Measurements from ENCODE around the gene LCN15.

The LCN15 gene

DNA sequence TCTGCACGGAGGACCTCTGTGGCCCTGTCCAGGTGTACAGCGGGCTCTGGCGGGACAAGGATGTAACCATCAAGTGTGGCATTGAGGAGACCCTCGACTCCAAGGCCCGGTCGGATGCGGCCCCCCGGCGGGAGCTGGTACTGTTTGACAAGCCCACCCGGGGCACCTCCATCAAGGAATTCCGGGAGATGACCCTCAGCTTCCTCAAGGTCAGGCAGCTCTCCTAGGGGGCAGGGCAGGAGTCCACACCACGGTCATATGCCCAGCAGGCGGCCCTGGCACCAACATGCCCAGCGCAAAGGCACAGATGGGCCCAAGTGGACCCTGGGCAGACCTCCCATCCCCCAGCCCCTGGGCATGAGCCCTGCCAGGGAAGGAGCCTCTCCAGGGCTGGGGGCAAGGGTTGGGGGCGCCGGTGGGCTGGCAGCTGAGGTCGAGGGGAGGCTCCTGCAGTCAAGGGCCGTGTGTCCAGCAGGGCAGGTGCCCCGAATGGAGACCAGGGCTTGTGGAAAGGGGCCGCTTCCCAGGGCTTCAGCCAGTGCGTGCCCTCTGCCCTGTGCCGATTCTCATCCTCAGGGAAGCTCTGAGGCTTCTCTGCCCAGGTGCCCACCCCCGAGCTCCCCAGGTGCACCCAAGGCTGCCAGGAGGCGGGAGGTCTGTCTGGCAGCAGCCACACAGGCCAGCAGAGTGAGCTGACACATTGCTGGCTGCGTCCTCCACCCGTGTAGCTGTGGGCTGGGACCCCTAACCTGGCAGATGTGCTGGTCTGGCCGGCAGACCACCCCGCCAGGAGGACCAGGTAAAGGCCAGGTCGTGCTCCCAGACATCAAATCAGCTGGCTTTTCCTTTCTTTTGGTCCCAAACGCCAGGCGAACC, 42.0 kb downstream of the LCN15 start:
- H3K4me1 ChIP-seq (ENCODE audit: control insufficient read depth in 1 of 2, insufficient read depth in 2 of 2, low read length in 2 of 2): peaks cover 13 to 41% of the 10 kb centered on the region in 2 donors

DNA sequence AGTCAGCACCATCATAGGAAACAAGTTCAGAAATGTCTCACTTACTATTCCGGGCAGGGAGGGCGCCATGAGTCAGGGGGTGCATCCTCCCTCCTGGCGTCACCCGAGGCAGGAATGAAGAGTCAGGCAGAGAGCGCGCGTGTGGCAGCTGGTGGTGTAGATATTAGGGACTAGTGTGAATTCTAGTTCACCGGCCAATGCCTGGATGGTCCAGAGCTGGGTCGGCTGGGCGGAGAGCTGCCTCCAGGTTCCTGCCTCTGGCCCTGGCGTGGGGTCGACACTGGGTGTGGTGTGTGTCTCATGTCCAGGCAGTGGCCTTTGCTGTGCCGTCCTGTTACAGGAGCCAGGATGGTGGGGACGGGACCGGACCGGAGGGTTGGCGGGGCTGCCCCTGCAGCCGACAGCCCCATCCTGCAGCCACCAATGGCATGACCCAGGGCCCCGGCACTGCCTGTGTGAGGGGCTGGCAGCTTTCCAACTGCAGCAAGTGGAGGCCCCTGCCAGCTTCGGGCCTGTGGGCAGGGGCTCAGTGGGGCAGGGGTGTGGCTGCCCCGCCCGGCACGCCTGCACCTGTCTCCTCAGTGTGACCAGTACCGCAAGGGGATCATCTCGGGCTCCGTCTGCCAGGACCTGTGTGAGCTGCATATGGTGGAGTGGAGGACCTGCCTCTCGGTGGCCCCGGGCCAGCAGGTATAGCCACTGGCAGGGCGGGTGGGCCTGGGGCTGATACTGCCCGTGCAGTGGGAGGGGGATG, 42.8 kb downstream of the LCN15 start:
- Histone ChIP-seq H3K36me3 (ENCODE audit: control insufficient read depth in 1 of 2, insufficient read depth in 2 of 2, low read length in 2 of 2) (peaks cover 20 to 49% of the 10 kb centered on the region in 2 donors), H3K4me1 (ENCODE audit: control insufficient read depth in 1 of 2, insufficient read depth in 2 of 2, low read length in 2 of 2) (peaks cover 9 to 34% of the 10 kb centered on the region in 2 donors), H3K27me3 (ENCODE audit: low read depth, low read length) (no peaks in the 10 kb centered on the region), H3K27ac (ENCODE audit: low read length) (no peak overlapping the region), H3K9me3 (ENCODE audit: control insufficient read depth in 1 of 2, low read length in 2 of 2) (no peaks in the 10 kb centered on the region), H3K4me3 (ENCODE audit: low read depth in 1 of 2, low read length in 2 of 2) (no peak overlapping the region)

More for the DNA sequence above, 42.0 kb downstream of the LCN15 start:
- Histone ChIP-seq H3K36me3 (ENCODE audit: control insufficient read depth in 1 of 2, insufficient read depth in 2 of 2, low read length in 2 of 2) (peaks cover 23 to 49% of the 10 kb centered on the region in 2 donors), H3K4me3 (ENCODE audit: low read depth in 1 of 2, low read length in 2 of 2) (no peak overlapping the region), H3K27me3 (ENCODE audit: low read depth, low read length) (no peaks in the 10 kb centered on the region), H3K9me3 (ENCODE audit: control insufficient read depth in 1 of 2, low read length in 2 of 2) (no peaks in the 10 kb centered on the region), H3K27ac (ENCODE audit: low read length) (no peak overlapping the region)

- Histone ChIP-seq H3K27ac (ENCODE audit: low read length) (peak overlapping the region; percentile 31), H3K27me3 (ENCODE audit: low read depth, low read length) (no peaks in the 10 kb centered on the region), H3K36me3 (ENCODE audit: control insufficient read depth in 1 of 2, insufficient read depth in 2 of 2, low read length in 2 of 2) (peaks cover 14 to 45% of the 10 kb centered on the region in 2 donors), H3K9me3 (ENCODE audit: control insufficient read depth in 1 of 2, low read length in 2 of 2) (no peaks in the 10 kb centered on the region), H3K4me3 (ENCODE audit: low read depth in 1 of 2, low read length in 2 of 2) (no peak overlapping the region), H3K4me1 (ENCODE audit: control insufficient read depth in 1 of 2, insufficient read depth in 2 of 2, low read length in 2 of 2) (peaks cover 3 to 28% of the 10 kb centered on the region in 2 donors)
Observed at GRCh38 chr9:136720898-136721338, 43.4 kb downstream of the LCN15 start.

DNA sequence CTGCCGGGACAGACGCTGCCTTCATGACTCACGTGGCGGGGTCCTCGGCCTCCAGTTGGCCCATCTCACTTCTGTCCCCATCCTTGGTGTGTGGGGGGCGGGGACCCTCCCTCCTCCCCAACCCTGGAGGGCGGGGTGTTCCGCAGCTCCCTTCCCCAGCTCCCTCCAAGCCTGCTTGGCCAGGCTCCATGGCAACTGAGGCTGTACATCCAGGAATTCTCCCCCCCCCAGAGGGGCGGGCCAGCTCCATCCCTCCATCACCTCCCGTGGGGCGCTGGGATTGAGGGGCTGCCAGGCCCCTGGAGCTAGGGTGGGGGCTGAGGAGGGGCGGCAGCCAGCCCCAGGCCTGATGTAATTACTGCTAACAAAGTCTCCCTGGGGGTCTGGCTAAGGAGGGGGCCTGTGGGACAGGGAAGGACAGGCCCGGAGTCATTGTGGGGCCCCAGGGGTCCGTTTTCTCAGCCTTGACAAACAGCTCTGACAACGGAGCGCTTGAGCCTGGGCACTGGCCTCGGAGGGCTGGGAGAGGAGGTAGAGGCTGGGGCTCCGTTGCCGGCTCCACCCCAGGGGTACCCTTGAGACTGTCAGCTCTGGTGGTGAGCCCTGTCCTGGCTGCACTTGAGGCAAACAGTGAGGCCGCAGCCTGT, 43.9 kb downstream of the LCN15 start:
- no peak overlapping the region for H3K4me3 ChIP-seq (ENCODE audit: low read depth in 1 of 2, low read length in 2 of 2)
- peaks cover 0 to 23% of the 10 kb centered on the region in 2 donors for H3K4me1 ChIP-seq (ENCODE audit: control insufficient read depth in 1 of 2, insufficient read depth in 2 of 2, low read length in 2 of 2)
- peak overlapping the region; percentile 31 for H3K27ac ChIP-seq (ENCODE audit: low read length)
- no peaks in the 10 kb centered on the region for H3K9me3 ChIP-seq (ENCODE audit: control insufficient read depth in 1 of 2, low read length in 2 of 2)
- H3K27me3 ChIP-seq (ENCODE audit: low read depth, low read length): no peaks in the 10 kb centered on the region
- H3K36me3 ChIP-seq (ENCODE audit: control insufficient read depth in 1 of 2, insufficient read depth in 2 of 2, low read length in 2 of 2): peaks cover 11 to 39% of the 10 kb centered on the region in 2 donors

DNA sequence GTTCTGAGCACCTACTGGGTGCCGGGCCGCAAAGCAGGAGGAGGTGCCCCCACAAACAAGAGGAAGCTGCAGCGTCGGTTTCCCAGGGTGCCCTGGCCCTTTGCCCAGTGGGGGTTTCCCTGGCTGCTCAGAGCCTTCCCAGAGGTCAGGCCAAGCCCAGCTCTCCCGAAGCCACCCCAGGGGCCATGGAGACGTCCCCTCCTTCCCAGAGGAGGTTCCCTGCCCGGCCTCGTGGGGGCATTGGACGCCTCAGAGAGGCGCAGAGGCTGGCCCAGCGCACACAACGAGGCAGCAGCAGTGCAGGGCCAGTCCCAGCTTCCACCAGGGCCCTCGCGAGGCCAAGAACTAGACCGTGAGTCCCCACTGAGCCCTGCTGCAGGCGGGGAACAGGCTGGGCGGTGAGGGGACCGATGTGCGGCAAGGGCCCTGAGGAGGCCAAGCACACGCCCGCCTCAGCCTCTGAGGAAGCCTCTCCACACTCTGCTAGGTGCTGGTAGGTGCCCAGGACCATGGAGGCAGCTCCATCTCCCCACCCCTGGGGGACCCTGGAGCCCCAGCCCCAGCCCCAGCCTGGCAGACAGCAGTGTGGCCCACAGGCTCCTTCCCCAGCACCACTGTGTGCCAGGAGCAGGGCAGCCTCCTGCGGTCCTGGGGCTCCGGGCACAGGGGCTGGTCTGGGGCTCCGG, 45.0 kb downstream of the LCN15 start:
- Histone ChIP-seq H3K9me3 (ENCODE audit: control insufficient read depth in 1 of 2, low read length in 2 of 2) (no peaks in the 10 kb centered on the region), H3K4me3 (ENCODE audit: low read depth in 1 of 2, low read length in 2 of 2) (no peak overlapping the region), H3K4me1 (ENCODE audit: control insufficient read depth in 1 of 2, insufficient read depth in 2 of 2, low read length in 2 of 2) (peaks cover 0 to 20% of the 10 kb centered on the region in 2 donors), H3K36me3 (ENCODE audit: control insufficient read depth in 1 of 2, insufficient read depth in 2 of 2, low read length in 2 of 2) (peaks cover 10 to 33% of the 10 kb centered on the region in 2 donors), H3K27ac (ENCODE audit: low read length) (no peak overlapping the region), H3K27me3 (ENCODE audit: low read depth, low read length) (no peaks in the 10 kb centered on the region)

GRCh38 chr9:136718345-136719194, 45.7 kb downstream of the LCN15 start:
- no peak overlapping the region for H3K27ac ChIP-seq (ENCODE audit: low read length)
- H3K4me1 ChIP-seq (ENCODE audit: control insufficient read depth in 1 of 2, insufficient read depth in 2 of 2, low read length in 2 of 2): peaks cover 0 to 20% of the 10 kb centered on the region in 2 donors

DNA sequence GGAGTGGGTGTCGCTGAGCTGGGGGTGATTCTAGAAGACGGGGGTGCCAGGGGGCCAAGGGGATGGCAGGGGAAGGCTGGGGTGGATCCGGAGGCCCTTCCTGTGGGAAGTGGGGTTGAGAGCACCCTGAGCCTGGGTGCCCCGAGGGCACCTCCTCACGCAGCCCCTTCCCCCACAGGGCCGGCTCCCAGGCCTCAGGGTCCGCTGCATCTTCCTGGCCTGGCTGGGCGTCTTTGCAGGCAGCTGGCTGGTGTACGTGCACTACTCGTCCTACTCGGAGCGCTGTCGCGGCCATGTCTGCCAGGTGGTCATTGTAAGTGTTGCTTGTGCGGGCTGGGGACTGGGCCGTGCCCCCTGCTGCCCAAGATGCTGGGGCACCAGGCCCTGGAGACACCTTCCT, 46.9 kb downstream of the LCN15 start:
- Histone ChIP-seq H3K27me3 (ENCODE audit: low read depth, low read length) (peaks cover 13% of the 10 kb centered on the region), H3K4me1 (ENCODE audit: control insufficient read depth in 1 of 2, insufficient read depth in 2 of 2, low read length in 2 of 2) (peaks cover 0 to 31% of the 10 kb centered on the region in 2 donors), H3K36me3 (ENCODE audit: control insufficient read depth in 1 of 2, insufficient read depth in 2 of 2, low read length in 2 of 2) (peaks cover 0 to 14% of the 10 kb centered on the region in 2 donors), H3K4me3 (ENCODE audit: low read depth in 1 of 2, low read length in 2 of 2) (no peak overlapping the region), H3K9me3 (ENCODE audit: control insufficient read depth in 1 of 2, low read length in 2 of 2) (no peaks in the 10 kb centered on the region), H3K27ac (ENCODE audit: low read length) (no peak overlapping the region)

More at GRCh38 chr9:136718345-136719194, 45.7 kb downstream of the LCN15 start:
- H3K9me3 ChIP-seq (ENCODE audit: control insufficient read depth in 1 of 2, low read length in 2 of 2): no peaks in the 10 kb centered on the region
- H3K27me3 ChIP-seq (ENCODE audit: low read depth, low read length): peaks cover 5% of the 10 kb centered on the region
- peaks cover 2 to 25% of the 10 kb centered on the region in 2 donors for H3K36me3 ChIP-seq (ENCODE audit: control insufficient read depth in 1 of 2, insufficient read depth in 2 of 2, low read length in 2 of 2)
- no peak overlapping the region for H3K4me3 ChIP-seq (ENCODE audit: low read depth in 1 of 2, low read length in 2 of 2)

DNA sequence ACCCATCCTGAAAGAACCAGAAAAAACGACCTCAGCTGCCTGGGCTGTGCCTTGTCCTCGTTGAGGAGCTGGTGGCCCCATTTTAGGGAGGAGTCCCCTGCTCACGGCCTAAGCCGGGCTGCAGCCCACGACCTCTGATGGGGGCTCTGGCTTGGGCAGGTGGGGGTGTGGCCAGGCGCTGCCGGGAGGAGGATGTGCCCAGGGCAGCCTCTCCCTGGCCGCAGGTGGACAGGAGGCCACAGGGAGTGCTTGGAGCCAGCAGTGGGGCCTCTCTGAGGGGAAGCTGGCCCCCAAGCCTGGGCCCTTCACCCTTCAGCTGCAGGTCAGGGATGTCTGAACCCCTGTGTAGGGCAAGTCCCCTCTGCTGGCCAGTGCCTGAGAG, 49.4 kb downstream of the LCN15 start:
- Histone ChIP-seq H3K4me3 (ENCODE audit: low read depth in 1 of 2, low read length in 2 of 2) (no peak overlapping the region), H3K27ac (ENCODE audit: low read length) (no peak overlapping the region), H3K36me3 (ENCODE audit: control insufficient read depth in 1 of 2, insufficient read depth in 2 of 2, low read length in 2 of 2) (no peaks in the 10 kb centered on the region), H3K9me3 (ENCODE audit: control insufficient read depth in 1 of 2, low read length in 2 of 2) (no peaks in the 10 kb centered on the region), H3K27me3 (ENCODE audit: low read depth, low read length) (peaks cover 13% of the 10 kb centered on the region), H3K4me1 (ENCODE audit: control insufficient read depth in 1 of 2, insufficient read depth in 2 of 2, low read length in 2 of 2) (peaks cover 0 to 25% of the 10 kb centered on the region in 2 donors)

GRCh38 chr9:136714096-136714892, 50.0 kb downstream of the LCN15 start:
- Histone ChIP-seq H3K27ac (ENCODE audit: low read length) (no peak overlapping the region), H3K36me3 (ENCODE audit: control insufficient read depth in 1 of 2, insufficient read depth in 2 of 2, low read length in 2 of 2) (no peaks in the 10 kb centered on the region), H3K4me3 (ENCODE audit: low read depth in 1 of 2, low read length in 2 of 2) (no peak overlapping the region)

More at GRCh38 chr9:136714096-136714892, 50.0 kb downstream of the LCN15 start:
- H3K9me3 ChIP-seq (ENCODE audit: control insufficient read depth in 1 of 2, low read length in 2 of 2): no peaks in the 10 kb centered on the region
- H3K27me3 ChIP-seq (ENCODE audit: low read depth, low read length): peaks cover 13% of the 10 kb centered on the region
- H3K4me1 ChIP-seq (ENCODE audit: control insufficient read depth in 1 of 2, insufficient read depth in 2 of 2, low read length in 2 of 2): peaks cover 0 to 19% of the 10 kb centered on the region in 2 donors

Measured in muscle layer of duodenum (tissue), 2 donors.